H9 (cell line): Measurements from ENCODE around the gene ANKRD13C. TPM values are rescaled to one million over a fixed set of nuclear protein-coding genes. Genes with fewer than 3 reads are reported as not detected.

Source experiments
- DNase-seq: peaks from one replicate; pipeline ENCODE4 v3.0.0-alpha.2; 2017
- H2AFZ ChIP-seq: one replicate; pipeline ENCODE4 v1.6.1; 2013; ENCODE audit warnings: mild to moderate bottlenecking, low read length, control low read depth, moderate library complexity
- H2AK5ac ChIP-seq: 2 replicates; pipeline ENCODE4 v1.6.1; 2013; ENCODE audit warnings: low read length, control low read depth, mixed read lengths; ENCODE audit not compliant: insufficient read length
- H2BK120ac ChIP-seq: one replicate; pipeline ENCODE4 v1.6.1; 2013; ENCODE audit warnings: low read depth, mild to moderate bottlenecking, low read length, control low read depth, inconsistent platforms; ENCODE audit not compliant: poor library complexity, severe bottlenecking
- H2BK12ac ChIP-seq: 2 replicates; pipeline ENCODE4 v1.6.1; 2013; ENCODE audit warnings: low read length, control low read depth, mixed read lengths, low read depth; ENCODE audit not compliant: insufficient read length
- H2BK15ac ChIP-seq: 2 replicates; pipeline ENCODE4 v1.6.1; 2013; ENCODE audit warnings: low read depth, low read length, control low read depth
- H2BK20ac ChIP-seq: one replicate; pipeline ENCODE4 v1.6.1; 2013; ENCODE audit warnings: low read depth, mild to moderate bottlenecking, low read length, control low read depth, inconsistent platforms; ENCODE audit not compliant: poor library complexity, severe bottlenecking
- H2BK5ac ChIP-seq: 2 replicates; pipeline ENCODE4 v1.6.1; 2013; ENCODE audit warnings: low read length, control low read depth, mixed read lengths; ENCODE audit not compliant: insufficient read length
- H3K14ac ChIP-seq: 2 replicates; pipeline ENCODE4 v1.6.1; 2013; ENCODE audit warnings: low read length, control low read depth; ENCODE audit not compliant: insufficient read depth
- H3K18ac ChIP-seq: 2 replicates; pipeline ENCODE4 v1.6.1; 2013; ENCODE audit warnings: low read depth, mild to moderate bottlenecking, mixed read lengths, low read length, control low read depth; ENCODE audit not compliant: insufficient read length
- H3K23ac ChIP-seq: 2 replicates; pipeline ENCODE4 v1.6.1; 2013; ENCODE audit warnings: low read length, control low read depth, mixed read lengths, low read depth; ENCODE audit not compliant: insufficient read length
- H3K23me2 ChIP-seq: 2 replicates; pipeline ENCODE4 v1.6.1; 2013; ENCODE audit warnings: low read depth, mild to moderate bottlenecking, mixed read lengths, low read length, control low read depth; ENCODE audit not compliant: insufficient read length, poor library complexity, severe bottlenecking
- H3K27ac ChIP-seq: 2 replicates; pipeline ENCODE4 v1.5.1; 2013; ENCODE audit warnings: low read length, control low read depth, mixed read lengths, low read depth; ENCODE audit not compliant: insufficient read length
- H3K27me3 ChIP-seq: 2 replicates; pipeline ENCODE4 v1.6.1; 2013; ENCODE audit warnings: low read length, control low read depth, inconsistent platforms; ENCODE audit not compliant: insufficient read depth
- H3K4ac ChIP-seq: 2 replicates; pipeline ENCODE4 v1.6.1; 2013; ENCODE audit warnings: low read depth, mild to moderate bottlenecking, control low read depth, inconsistent platforms, low read length, moderate library complexity
- H3K4me1 ChIP-seq: 2 replicates; pipeline ENCODE4 v1.6.1; 2013; ENCODE audit warnings: low read length, control low read depth, inconsistent platforms; ENCODE audit not compliant: insufficient read depth
- H3K4me2 ChIP-seq: 2 replicates; pipeline ENCODE4 v1.6.1; 2013; ENCODE audit warnings: low read length, control low read depth, mixed read lengths; ENCODE audit not compliant: insufficient read length, insufficient read depth
- H3K56ac ChIP-seq: 2 replicates; pipeline ENCODE4 v1.6.1; 2013; ENCODE audit warnings: low read depth, mild to moderate bottlenecking, mixed read lengths, low read length, control low read depth; ENCODE audit not compliant: insufficient read length
- H3K79me1 ChIP-seq: 2 replicates; pipeline ENCODE4 v1.6.1; 2013; ENCODE audit warnings: low read depth, mild to moderate bottlenecking, moderate library complexity, low read length, control low read depth, inconsistent platforms; ENCODE audit not compliant: insufficient read depth, poor library complexity, severe bottlenecking
- H3K79me2 ChIP-seq: 2 replicates; pipeline ENCODE4 v1.6.1; 2013; ENCODE audit warnings: low read length, control low read depth, inconsistent platforms; ENCODE audit not compliant: insufficient read depth
- H3K9ac ChIP-seq: 2 replicates; pipeline ENCODE4 v1.6.1; 2013; ENCODE audit warnings: low read length, control low read depth, mixed read lengths; ENCODE audit not compliant: insufficient read length; ENCODE audit errors: extremely low read depth
- H3K9me3 ChIP-seq: one replicate; pipeline ENCODE4 v1.6.1; 2013; ENCODE audit warnings: low read depth, low read length, inconsistent platforms; ENCODE audit not compliant: control insufficient read depth
- H3T11ph ChIP-seq: one replicate; pipeline ENCODE4 v1.6.1; 2013; ENCODE audit warnings: mild to moderate bottlenecking, low read length, control low read depth, inconsistent platforms
- H4K20me1 ChIP-seq: one replicate; pipeline ENCODE4 v1.6.1; 2013; ENCODE audit not compliant: control insufficient read depth, insufficient read length, insufficient read depth
- H4K5ac ChIP-seq: 2 replicates; pipeline ENCODE4 v1.6.1; 2013; ENCODE audit warnings: low read depth, mild to moderate bottlenecking, mixed read lengths, low read length, control low read depth; ENCODE audit not compliant: insufficient read length
- H4K8ac ChIP-seq: replicated peaks from 2 replicates; pipeline ENCODE4 v1.6.1; 2013; ENCODE audit warnings: low read length, control low read depth, mixed read lengths, low read depth; ENCODE audit not compliant: insufficient read length
- H4K91ac ChIP-seq: 2 replicates; pipeline ENCODE4 v1.6.1; 2013; ENCODE audit warnings: low read depth, mild to moderate bottlenecking, moderate library complexity, mixed read lengths, low read length, control low read depth; ENCODE audit not compliant: insufficient read length
- H3K27ac Mint-ChIP-seq, 3 experiments: 2 replicates in 2 of 3; 3 replicates in 1 of 3; pipeline ENCODE4 v1.8.0; 2020 to 2021; ENCODE audit warnings: mixed read lengths in 3 of 3, mild to moderate bottlenecking in 1 of 3, moderate library complexity in 1 of 3
- H3K27me3 Mint-ChIP-seq: 2 replicates; pipeline ENCODE4 v1.8.0; 2021; ENCODE audit warnings: low read depth, mild to moderate bottlenecking, moderate library complexity, mixed read lengths
- H3K36me3 Mint-ChIP-seq, 3 experiments: 2 replicates in 2 of 3; 3 replicates in 1 of 3; pipeline ENCODE4 v1.8.0; 2020 to 2021; ENCODE audit warnings: low read depth in 3 of 3, mixed read lengths in 3 of 3; ENCODE audit not compliant: insufficient read depth in 1 of 3
- H3K4me1 Mint-ChIP-seq, 2 experiments: 2 replicates each; pipeline ENCODE4 v1.8.0; 2020; ENCODE audit warnings: mixed read lengths in 2 of 2
- H3K4me3 Mint-ChIP-seq, 2 experiments: 2 replicates in 1 of 2; 3 replicates in 1 of 2; pipeline ENCODE4 v1.8.0; 2020 to 2021; ENCODE audit warnings: mild to moderate bottlenecking in 2 of 2, mixed read lengths in 2 of 2, moderate library complexity in 1 of 2
- H3K9me3 Mint-ChIP-seq, 2 experiments: 2 replicates in 1 of 2; 3 replicates in 1 of 2; pipeline ENCODE4 v1.8.0; 2020; ENCODE audit warnings: mild to moderate bottlenecking in 2 of 2, mixed read lengths in 2 of 2, moderate library complexity in 1 of 2
- CTCF ChIP-seq: fragments of 200-600 bp; sonication (generic); conservative IDR thresholded peaks from 3 replicates; pipeline ENCODE4 v1.8.0; 2021; ENCODE audit warnings: antibody characterized with exemption, mild to moderate bottlenecking
- total RNA-seq: library from RNA; stranded (reverse); gene quantifications from 2 replicates; pipeline ENCODE4 v1.2.1, GENCODE V29; 2021

ANKRD13C gene
- total RNA-seq, 1 experiment from 2014 or later, result 19.7 TPM

GRCh38 chr1:70247122-70247521, 107.4 kb downstream of the ANKRD13C start:
- H4K8ac ChIP-seq, result no peak overlapping the region
- no peak overlapping the region for H3K4me3 Mint-ChIP-seq
- H3K36me3 Mint-ChIP-seq, result peaks cover 53 to 97% (median 89%) of the 10 kb centered on the region in 3 experiments; a peak in 6 of 7 replicates
- H3K9me3 Mint-ChIP-seq, result no peaks in the 10 kb centered on the region
- H3T11ph ChIP-seq, result no peak overlapping the region
- no peak overlapping the region for H2AFZ ChIP-seq
- no peak overlapping the region for H4K91ac ChIP-seq
- no peak overlapping the region for H3K4me2 ChIP-seq
- H3K27me3 Mint-ChIP-seq, result no peaks in the 10 kb centered on the region
- no peak overlapping the region for H3K23ac ChIP-seq
- H3K9ac ChIP-seq, result no peak overlapping the region
- H3K14ac ChIP-seq, result no peak overlapping the region
- no peak overlapping the region for H2BK20ac ChIP-seq
- no peak overlapping the region for H4K5ac ChIP-seq
- no peak overlapping the region for H3K27ac Mint-ChIP-seq
- no peaks in the 10 kb centered on the region for H3K23me2 ChIP-seq
- no peaks in the 10 kb centered on the region for H4K20me1 ChIP-seq
- TF ChIP-seq CTCF, result no peak
- no peaks in the 10 kb centered on the region for H3K27me3 ChIP-seq
- H2BK15ac ChIP-seq, result no peak overlapping the region
- no peak overlapping the region for H3K56ac ChIP-seq
- H2BK120ac ChIP-seq, result no peak overlapping the region
- no peaks in the 10 kb centered on the region for H3K4me1 ChIP-seq
- no peaks in the 10 kb centered on the region for H3K79me2 ChIP-seq
- H2AK5ac ChIP-seq, result no peak overlapping the region
- H3K4me1 Mint-ChIP-seq, result no peaks in the 10 kb centered on the region
- H2BK5ac ChIP-seq, result no peak overlapping the region
- no peak overlapping the region for H3K18ac ChIP-seq
- no peak overlapping the region for H2BK12ac ChIP-seq
- H3K9me3 ChIP-seq, result no peaks in the 10 kb centered on the region
- no peak for DNase-seq
- no peaks in the 10 kb centered on the region for H3K79me1 ChIP-seq
- H3K4ac ChIP-seq, result no peak overlapping the region
- H3K27ac ChIP-seq, result no peak overlapping the region
